Measurements from ENCODE around the gene CCR9.

CCR9 gene

DNA sequence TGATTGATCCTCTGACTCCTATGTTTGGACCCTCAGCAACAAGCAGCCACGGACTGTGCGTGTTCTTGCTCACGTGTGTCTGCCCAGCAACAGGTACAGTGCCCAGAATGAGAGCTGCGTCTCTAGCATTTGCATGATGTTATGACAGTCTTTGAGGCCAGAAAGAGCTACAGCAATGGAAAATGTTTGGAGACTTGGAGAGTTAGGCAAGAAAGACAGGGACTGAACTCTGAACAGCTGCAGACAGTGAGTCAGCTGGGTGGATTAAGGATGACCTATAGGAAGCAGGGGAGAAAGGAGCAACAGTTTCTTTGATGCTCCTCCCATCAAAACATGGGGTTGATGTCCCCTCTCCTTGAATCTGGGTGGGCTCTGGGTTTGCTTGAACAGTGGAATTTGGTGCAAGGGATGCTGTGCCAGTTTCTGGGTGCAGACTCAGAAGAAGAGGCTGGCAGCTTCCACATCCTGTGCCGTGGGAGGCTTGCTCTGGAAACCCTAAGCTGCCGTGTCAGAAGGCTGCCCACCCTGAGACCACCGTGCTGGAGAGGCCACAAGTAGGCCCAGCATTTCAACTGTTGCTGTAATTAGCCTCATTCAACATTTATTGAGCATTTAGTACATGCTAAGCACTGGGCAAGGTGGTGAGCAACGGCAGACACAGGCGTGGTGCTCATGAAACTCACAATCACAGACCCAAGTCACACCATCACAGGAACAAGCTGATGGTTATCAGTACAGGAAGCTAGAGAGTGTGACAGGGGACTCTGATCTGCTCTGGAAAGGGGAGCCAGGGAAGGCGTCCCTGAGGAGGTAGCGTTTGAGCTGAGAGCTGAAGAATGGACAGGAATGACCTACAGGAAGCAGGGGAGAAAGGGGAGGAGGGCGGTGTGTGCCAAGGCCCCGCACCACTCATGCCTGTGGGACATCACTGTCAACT, 21.7 kb downstream of the CCR9 start:
- in situ Hi-C loops (cut with HindIII; ENCODE audit: low sequenced_read_pairs): no loop called here

DNA sequence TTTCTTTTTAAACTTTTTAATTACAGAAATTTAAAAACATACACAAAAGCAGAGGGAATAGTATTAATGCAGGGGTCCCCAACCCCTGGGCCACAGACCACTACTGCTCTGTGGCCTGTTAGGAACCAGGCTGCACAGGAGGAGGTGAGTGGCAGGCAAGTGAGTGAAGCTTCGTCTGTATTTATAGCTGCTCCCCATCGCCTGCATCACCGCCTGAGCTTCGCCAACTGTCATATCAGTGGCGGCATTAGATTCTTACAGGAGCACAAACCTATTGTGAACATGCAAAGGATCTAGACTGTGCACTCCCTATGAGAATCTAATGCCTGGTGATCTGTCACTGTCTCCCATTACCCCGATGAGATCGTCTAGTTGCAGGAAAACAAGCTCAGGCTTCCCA, 22.4 kb downstream of the CCR9 start:
- in situ Hi-C loops (cut with HindIII; ENCODE audit: low sequenced_read_pairs): no loop called here

DNA sequence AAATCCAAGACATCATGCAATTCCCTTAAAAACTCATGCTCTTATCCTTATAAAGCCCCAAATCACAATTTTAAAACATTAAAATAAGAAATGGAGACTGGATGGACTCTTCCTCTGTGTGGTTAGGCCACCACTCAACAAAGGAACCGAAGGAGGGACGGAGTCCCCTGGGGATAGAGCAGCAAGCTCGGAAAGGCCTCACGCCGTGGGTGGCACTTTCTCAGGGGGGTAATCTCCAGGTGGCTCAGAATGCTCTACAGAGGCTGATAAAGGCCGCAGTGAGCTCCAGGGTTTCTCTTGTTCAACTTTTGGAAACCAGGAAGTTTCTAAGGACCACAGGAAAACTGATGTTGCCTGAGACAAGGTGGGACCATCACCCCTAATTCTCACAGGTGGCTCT, 23.2 kb downstream of the CCR9 start:
- in situ Hi-C loops (cut with HindIII; ENCODE audit: low sequenced_read_pairs): no loop called here

DNA sequence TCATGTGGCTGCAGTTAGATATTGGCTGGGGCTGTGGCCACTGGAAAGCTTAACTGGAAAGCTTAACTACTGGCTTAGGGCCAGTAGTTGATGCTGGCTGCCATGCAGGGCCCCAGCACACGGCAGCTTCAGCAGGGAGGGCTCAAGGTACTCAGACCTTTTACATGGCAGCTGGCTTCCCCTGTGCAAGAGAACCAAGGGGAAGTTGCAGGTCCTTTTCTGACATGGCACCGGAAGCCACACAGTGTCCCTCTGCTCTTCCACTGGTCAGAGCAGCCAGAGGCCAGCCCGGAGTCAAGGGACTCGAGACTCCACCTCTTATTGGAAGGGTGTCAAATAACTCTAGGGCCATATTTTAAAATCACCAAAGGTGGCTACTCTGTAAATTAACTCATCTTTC, 24.5 kb downstream of the CCR9 start:
- in situ Hi-C loops (cut with HindIII; ENCODE audit: low sequenced_read_pairs): no loop called here

DNA sequence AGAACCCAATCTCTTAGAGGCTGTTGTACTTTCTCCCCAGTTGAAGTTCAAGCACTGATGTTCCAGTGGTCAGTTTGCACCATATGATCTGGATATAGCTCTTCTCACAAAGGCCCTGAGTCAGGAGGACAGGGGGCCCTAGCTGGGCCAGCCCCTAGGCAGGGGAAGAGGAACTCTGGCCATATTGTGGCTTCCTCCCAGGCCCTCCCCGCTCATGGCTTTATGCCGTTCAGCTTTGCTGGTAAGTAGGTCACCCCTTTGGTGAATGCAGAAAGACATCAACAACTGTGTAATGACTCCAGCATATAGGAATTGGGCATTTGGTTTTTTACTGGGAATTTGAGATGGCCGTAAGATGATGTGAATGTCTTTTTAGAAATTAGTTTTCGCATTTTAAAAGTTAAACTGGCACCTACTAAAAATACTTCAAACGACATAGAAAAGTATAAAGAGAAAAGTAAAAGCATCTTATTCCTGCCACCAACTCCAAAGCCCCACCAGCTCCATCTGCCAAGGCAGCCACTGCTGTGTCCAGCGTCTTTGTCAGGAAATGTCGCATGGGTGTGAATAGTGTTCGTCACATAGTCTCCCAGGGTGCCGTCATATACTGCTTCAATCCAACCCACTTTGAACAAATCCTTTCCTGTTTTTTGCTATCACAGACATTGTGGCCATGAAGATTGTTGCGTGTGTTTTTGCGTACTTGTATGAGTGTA, 25.3 kb downstream of the CCR9 start:
- in situ Hi-C loops (cut with HindIII; ENCODE audit: low sequenced_read_pairs): no loop called here

DNA sequence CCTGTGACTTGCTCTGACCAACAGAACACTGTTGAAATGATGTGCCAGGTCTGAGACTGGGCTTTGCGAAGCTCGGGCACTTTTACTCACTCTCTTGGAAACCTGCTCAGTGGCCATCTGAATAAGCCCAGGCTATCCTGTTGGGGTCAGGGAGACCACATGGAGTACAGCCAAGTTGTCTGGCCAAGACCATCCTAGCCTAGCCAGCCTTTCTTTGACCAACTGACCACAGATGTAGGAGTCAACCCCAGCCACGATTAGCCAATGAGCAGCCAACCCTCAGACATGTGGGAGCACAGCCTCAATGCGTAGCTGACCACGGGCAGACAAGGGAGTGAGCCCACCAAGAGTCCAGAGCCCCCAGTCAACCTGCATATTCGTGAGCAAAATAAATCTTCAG, 26.1 kb downstream of the CCR9 start:
- in situ Hi-C loops (cut with HindIII; ENCODE audit: low sequenced_read_pairs): no loop called here

DNA sequence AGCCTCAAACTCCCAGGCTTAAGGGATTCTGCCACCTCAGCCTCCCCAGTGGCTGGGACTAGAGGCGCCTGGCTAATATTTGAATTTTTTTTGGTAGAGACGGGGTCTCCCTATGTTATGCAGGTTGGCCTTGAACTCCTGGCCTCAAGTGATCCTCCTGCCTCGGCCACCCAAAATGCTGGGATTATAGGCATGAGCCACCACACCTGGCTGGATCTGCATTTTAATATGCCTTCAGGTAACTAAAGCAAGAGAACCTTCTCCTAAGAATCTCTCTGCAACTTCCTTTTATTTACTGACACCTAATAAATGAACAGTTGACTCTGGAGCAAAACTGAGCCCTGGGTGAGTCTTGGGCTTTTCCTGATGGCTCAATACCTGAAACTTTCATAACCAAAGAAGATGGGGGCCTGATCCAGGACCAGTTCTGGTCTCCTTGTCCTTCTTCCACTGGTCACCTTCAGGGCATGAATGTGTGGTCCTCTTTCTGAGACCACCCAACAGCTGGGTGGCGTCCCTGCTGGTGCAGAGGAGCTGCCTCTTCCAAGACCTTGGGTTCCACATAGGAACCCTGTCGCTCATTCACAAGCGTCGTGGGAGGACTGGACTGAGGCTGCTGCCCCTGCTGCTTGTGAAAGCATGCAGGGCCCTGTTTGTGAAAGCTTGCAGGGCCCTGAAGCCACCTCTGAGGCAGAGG, 28.2 kb downstream of the CCR9 start:
- in situ Hi-C loops (cut with HindIII; ENCODE audit: low sequenced_read_pairs): no loop called here

DNA sequence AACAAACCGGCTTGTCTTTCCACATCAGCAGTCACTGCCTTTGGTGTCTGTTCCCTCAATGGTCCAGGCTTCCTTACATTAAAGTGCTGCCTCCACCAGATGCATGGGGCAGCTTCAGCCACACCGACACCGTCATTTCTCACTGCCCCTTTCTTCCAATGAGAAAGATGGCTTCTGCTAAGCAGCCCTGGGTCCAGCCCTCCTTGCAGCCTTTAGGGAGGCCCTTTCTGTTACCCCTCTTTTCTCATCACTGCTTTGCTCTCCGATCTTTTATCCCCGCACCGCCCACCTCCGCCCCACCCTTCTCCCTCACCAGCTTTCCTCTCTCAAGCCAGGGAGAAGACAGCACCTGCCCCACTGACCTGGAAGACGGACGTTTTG, 28.7 kb downstream of the CCR9 start:
- in situ Hi-C loops (cut with HindIII; ENCODE audit: low sequenced_read_pairs): no loop called here

DNA sequence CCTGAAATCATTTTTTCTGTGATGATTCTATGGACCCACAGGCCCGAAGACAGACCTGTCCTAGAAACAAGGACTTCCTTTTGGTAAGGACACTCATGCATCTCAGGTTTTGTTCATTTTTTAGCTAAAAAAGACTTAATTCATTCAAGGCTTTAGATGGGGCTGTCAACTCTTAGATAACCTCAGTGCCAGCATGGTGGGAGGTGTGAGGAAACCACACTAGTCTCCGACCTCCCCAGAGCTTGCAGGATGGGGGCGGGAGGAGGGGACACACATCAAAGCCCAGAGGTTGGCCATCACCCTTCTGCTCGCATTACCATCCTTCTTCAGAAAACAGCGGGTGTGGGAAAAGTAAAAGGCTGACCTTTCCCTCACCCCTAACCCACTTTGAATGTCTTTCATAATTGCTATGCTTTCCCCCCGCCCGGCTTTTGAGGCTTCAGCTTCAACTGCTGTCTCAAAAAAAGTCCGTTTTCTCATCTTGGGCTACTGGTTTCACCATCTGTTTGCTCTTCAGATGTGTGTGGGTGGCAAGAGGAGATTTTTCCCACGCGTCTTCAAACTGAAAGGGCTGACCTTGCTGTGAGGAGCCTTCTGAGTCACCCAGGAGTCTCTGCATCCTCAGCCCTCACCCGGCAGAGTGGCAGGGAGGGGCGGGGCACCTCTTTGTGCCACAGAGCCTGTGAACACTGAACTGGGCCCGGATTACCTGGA, 29.3 kb downstream of the CCR9 start:
- in situ Hi-C loops (cut with HindIII; ENCODE audit: low sequenced_read_pairs): no loop called here

DNA sequence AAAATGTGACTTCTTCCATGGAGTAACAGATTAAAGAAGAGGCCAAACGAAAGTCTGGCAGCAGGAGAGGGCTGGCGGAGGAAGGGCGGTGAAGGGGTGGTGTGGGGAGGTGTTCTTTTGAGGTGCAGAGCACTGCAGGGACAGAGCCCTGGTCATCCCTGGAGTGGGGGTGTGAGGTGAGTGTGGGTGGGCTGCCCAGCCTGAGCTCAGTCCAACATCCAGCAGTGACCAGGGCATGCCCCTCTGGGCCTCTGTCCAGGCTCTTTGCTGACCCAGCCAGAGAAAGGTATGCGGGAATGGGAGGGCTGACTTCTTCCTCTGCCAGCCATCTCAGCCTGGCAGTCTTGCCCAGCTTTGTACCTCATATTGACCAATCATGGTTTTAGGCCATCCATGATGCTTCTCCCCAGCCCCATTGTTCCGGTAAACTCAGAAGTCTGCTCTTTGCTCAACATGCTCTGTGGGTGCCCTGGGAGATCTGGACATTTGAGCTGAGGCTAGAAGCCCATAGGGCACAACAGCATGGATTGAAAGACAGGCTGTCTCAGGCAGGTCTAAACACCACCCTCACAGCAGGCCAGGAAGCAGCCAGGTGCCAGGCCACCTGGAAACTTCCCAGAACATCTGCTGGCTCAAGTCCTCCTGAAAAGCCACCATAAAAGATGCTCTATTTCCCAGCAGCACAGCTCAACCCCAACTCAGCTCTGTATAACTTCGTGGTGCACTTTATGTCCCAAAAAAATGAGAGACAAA, 31.0 kb downstream of the CCR9 start:
- in situ Hi-C loops (cut with HindIII; ENCODE audit: low sequenced_read_pairs): no loop called here

DNA sequence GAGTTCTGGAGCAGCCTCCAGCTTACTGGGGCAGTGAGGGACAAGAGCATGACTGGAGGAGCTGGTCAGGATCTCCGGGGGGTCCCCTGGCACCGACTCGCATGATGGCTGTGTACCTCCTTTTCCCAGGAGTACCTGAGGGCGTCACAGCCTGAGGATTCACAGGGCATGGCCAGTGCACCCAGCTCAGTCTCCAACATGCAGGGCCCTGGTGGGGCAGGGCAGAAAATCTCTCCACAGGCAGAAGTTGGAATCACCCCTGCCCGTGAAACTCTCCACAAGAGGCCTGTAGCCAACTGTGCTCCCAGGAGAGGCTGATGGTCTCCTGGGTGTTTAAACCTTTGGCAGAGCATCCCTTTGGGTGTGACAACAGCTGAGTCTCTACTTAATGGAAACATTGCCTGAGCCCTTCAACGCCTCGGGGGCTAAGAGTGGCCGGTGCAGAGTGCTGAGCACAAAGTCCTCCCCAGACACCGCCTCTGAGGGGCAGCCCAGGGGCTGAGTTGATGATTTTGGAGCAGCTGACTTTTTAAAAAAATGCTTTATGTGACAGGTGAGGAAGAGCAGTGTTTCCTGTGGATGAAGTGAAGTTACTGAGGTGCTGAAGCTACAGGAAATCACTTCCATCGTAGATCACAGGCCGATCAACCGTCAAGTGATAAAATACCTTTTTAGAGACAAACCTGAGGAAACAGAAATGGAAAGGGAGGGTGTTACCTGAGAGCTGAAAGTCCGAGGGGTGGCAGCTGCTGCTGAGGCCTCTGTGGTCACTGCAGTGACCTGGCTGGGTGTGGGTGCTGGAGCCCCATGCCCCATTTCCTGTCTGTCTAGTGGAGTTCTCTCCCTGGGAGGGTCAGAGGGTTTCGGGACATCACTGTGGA, 35.1 kb downstream of the CCR9 start:
- in situ Hi-C loops (cut with HindIII; ENCODE audit: low sequenced_read_pairs): no loop called here

DNA sequence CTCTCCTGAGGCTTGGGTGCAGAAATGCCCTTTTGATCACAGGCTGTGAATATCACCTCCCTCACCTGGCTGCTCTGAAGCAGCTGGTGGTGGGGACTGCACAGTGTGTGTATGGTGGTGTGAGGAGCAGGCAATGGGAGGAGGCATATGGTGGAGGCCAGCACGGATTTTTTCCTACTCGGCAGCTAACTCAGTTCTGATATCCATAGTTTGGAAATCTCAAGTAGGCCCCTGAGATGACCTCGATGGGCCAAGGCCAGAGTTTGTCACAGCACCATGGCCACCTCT, 35.6 kb downstream of the CCR9 start:
- in situ Hi-C loops (cut with HindIII; ENCODE audit: low sequenced_read_pairs): no loop called here

DNA sequence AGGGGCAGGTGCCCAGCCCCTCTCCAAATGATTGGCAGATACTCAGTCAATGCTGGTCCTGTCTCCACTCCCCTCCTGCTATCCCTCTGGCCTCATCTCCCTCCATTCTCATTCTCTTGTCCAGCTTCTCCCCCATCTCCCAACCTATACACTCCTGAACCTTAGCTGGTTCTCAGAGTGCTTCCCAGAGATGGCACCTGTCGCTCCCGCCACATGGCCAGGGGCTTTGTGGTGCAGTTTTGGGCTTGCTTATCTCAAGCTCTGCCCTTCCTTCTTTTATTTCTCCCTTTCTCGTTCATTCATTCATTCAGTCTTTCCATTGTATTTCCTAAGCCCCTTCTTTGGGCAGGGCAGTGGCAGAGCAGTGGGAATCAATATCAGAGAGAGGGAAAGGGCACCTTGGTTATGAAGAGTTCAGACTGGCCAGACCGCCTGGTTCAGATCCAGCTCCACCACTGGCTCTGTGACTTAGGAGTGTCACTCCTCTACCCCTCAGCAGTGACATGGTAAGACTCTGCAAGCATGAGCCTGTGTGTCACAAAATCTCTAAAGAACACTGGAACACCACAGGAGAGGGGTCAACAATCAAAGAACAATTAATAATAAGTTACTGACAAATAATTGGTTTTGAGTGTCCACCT, 36.7 kb downstream of the CCR9 start:
- in situ Hi-C loops (cut with HindIII; ENCODE audit: low sequenced_read_pairs): no loop called here

DNA sequence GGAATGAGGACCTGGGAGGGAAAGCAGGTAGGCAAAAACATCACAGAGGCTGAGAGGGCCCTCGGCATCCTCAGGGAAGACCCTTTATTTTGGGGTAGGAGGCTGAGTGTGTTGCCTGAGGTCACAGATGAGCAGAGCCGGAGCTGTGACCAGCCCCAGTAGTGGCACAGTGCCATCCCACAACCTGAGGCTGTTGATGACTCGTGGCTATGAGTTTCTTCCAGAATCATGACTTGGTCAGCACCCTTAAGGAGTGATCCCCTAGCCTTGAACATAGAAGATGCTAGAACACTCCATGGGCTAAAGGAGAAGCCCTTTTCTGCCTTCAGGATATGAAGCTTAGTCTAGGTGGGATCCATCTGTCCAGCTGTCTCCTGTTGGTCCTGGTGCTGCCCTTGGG, 37.4 kb downstream of the CCR9 start:
- in situ Hi-C loops (cut with HindIII; ENCODE audit: low sequenced_read_pairs): no loop called here

DNA sequence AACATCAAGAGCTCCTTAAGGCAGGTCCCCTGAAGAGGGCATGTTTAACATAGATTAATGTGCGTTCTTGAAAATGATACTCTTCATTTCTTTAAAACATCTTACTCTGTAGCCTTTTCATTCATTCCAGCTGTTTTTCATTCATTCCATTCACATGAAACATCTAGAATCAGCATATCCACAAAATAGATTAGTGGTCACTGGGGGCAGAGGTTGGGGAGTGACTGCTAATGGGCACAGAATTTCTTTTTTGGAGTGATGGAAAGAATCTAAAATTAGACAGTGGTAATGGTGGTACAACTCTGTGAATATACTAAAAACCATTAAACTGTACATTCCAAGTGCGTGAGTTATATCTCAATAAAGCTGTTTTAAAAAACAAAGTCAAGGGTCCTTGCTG, 41.5 kb downstream of the CCR9 start:
- in situ Hi-C loops (cut with HindIII; ENCODE audit: low sequenced_read_pairs): no loop called here

DNA sequence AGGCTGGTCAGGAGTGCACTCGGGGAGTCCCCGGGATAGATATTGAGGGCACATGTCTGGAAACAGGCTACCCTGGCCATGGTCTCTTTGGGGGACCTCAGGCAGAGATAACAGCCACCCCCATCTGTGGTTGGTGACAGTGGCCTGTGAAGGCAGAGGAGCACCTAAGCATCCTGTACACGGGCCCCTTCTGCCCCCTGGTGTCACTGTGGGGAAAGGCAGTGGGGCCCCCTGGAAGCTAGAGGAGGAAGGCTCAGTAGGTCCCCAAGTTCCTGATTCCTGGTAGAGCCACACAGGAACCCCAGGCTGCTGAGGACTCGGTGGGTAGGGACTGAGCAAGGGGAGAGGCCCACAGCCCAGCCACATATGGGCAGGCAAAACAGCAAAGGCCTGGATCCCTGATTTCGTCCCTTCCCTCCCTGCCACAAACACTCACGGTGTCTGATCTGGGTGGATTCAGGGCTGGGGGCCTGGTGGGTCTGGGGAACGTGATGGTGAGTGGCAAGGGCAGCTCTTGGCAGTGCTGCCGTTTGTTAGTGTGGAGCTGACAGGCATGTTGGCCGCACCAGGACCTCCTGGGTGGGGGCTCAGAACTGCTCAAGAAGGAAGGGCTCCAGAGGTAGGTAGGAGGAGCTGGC, 42.8 kb downstream of the CCR9 start:
- in situ Hi-C loops (cut with HindIII; ENCODE audit: low sequenced_read_pairs): no loop called here

DNA sequence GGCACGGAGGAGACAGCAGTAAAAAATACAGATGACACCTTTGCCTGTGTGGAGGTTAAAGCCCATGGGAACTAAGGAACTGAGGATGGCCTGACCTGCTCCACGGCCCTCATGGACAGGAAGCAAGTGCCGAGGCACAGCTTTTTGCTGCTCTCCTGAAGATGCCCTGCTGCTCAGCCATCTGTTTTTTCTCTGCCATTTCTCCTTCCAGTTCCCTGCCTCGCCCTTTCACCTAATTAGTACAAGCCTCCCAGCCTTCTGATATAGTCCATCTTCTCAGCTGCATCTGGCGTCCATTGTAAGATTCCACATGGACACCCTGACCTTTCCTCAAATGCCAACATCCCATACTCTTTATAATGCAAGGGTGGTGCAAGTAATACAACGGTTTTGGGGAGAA, 45.2 kb downstream of the CCR9 start:
- in situ Hi-C loops (cut with HindIII; ENCODE audit: low sequenced_read_pairs): no loop called here

DNA sequence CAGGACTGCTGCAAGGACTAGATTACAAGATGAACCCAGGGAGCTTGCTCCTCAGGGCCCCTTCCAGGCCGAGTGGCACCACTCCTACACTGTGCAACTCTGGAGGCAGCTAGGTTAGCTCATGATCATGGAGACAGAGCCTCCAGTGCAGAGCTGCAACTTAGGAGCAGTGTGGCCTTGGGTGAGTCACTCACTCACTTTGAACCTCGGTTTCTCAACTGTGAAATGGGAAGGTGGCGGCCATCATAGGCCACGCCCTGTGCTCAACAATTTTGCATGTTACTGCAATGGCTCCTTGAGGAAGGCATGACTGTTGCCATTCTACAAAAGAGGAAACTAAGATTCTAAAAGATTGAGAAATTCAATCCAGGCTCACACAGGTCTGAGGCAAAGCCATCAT, 45.8 kb downstream of the CCR9 start:
- in situ Hi-C loops (cut with HindIII; ENCODE audit: low sequenced_read_pairs): no loop called here

DNA sequence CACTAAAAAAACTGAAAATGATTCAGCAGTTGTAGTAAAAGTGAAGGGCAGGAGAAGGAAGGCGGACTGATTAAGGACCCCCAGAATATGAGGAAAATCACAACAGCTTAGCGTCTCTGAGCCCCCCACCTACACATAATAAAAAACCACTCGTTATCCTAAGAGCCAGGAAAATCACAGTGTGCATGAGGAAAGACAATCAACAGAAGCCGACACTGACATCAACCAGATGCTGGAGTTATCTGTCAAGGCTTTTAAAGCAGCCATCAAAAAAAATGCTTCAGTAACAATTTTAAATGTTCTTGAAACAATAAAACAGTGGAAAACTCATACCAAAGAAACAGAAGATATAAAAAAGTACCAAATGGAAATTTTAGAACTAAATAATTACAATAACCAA, 47.2 kb downstream of the CCR9 start:
- in situ Hi-C loops (cut with HindIII; ENCODE audit: low sequenced_read_pairs): no loop called here
